ENCODE data around the gene TBC1D1. TPM values are rescaled to one million over a fixed set of nuclear protein-coding genes. Genes with fewer than 3 reads are reported as not detected.

Gene TBC1D1
- total RNA-seq, 1 donor, result 72.6 TPM

DNA sequence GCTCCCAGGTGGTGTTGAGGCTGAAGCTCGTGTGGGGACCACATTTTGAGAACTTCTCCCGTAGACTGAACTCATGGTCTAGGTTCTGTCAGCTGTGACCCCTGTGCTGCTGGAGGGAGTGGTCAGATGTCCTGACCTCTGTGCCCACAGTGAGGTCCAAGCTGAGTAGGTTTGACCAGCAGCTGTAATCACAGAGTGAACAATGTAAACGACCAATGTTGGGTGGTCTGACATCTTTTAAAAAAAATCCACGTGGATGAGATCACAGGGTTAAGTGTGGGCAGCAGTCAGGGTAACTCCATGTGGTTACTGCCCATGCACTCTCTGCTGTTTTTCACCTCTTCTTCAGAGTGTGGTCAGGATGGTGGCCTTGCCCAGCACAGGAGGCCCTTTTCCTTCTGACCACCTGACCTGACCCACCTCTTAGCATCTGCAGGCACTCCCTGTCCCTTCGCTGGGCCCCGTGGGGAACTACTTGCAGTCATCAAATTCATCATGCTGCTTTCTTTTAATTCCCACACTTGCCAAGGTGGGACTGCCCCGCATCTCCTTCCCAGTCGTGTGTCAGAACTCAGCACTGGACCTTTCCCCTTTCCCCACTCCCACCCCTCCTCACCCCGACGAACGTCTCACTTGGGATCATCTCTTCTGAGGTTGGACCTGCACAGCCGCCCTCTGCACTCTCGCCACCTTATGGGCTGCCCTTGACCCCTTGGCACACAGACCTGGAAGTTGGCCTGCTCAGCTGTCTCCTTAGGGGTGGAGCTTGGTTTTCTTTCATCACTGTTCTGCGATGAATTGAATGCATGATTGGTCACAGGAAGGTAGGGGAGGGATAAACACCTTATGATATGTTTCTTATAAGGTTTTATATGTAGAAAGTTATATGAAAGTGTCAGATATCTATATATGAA, 189.4 kb downstream of the TBC1D1 start:
- no peak overlapping the region for H3K4me3 ChIP-seq (ENCODE audit: low read length)
- H3K4me1 ChIP-seq (ENCODE audit: insufficient read depth, low read length), result peaks cover 71% of the 10 kb centered on the region
- H3K9me3 ChIP-seq (ENCODE audit: low read depth, low read length), result no peaks in the 10 kb centered on the region
- no peaks in the 10 kb centered on the region for H3K27me3 ChIP-seq (ENCODE audit: insufficient read depth, low read length)

DNA sequence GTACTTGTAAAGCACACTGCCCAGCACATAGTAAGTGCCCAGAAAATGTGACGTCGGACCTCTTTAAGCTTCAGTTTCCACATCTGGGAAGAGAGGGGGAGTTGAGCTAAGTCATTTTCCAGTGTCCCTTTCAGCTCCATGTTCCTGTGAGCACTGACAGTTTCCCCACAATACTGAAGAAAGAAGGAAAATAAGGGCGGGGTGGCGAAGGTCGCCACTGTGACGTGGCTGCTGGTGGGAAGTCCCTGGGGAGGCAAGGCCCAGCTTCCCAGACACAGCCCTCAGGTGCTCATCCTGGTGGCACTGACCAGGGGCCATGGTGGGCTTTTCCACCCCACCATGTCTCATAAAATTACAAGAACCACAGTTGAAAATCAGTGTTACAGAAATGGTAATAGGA, 191.1 kb downstream of the TBC1D1 start:
- H3K4me1 ChIP-seq (ENCODE audit: insufficient read depth, low read length), result peaks cover 55% of the 10 kb centered on the region
- H3K9me3 ChIP-seq (ENCODE audit: low read depth, low read length), result no peaks in the 10 kb centered on the region
- H3K27me3 ChIP-seq (ENCODE audit: insufficient read depth, low read length), result no peaks in the 10 kb centered on the region
- H3K4me3 ChIP-seq (ENCODE audit: low read length), result no peak overlapping the region

DNA sequence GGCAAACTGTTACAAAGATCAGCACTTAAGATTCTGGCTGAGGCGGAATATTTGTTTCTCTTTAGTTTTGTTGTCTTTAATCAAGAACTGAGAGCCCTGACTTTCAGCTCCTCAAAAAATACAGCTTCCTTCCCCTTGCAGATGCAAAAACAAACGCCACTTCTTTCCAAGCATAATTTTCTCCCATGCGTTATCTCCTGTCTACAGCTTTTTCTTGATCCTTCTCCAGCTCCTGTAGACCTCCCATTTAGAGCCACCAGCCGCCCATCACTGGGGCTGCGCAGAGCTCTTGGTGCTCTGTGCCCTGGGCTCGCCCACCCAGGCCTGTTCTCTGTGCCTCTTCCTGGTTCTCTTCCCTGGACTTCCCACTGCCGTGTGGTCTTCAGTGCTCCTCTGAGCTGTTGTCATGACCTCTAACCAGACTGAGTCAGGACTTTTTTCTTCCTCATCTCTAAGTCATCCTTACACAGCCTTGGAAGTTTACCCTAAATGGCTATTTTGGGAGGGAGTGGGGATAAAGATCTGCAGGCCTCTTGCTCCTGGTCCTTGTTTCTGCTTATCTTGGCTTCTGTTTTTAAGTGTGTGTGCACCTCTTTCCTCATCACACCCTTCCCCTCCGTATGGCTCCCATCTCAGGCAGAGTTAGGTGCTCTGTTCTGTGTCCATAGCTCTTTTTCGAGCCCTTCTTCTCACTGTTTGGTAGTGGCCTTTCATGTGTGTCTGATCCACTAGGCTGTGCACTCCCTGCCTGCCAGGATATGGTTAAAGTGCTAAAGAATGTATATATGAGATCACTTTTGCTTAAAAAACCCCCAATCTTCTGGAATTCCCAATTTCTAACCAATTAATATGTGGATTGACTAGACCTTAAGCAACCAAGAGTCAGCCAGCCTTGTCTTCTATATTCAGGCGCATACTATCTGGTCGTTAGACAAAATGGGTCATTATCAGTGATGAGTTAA, 191.8 kb downstream of the TBC1D1 start:
- peaks cover 50% of the 10 kb centered on the region for H3K4me1 ChIP-seq (ENCODE audit: insufficient read depth, low read length)
- H3K27me3 ChIP-seq (ENCODE audit: insufficient read depth, low read length), result no peaks in the 10 kb centered on the region
- no peak overlapping the region for H3K4me3 ChIP-seq (ENCODE audit: low read length)
- H3K9me3 ChIP-seq (ENCODE audit: low read depth, low read length), result no peaks in the 10 kb centered on the region

DNA sequence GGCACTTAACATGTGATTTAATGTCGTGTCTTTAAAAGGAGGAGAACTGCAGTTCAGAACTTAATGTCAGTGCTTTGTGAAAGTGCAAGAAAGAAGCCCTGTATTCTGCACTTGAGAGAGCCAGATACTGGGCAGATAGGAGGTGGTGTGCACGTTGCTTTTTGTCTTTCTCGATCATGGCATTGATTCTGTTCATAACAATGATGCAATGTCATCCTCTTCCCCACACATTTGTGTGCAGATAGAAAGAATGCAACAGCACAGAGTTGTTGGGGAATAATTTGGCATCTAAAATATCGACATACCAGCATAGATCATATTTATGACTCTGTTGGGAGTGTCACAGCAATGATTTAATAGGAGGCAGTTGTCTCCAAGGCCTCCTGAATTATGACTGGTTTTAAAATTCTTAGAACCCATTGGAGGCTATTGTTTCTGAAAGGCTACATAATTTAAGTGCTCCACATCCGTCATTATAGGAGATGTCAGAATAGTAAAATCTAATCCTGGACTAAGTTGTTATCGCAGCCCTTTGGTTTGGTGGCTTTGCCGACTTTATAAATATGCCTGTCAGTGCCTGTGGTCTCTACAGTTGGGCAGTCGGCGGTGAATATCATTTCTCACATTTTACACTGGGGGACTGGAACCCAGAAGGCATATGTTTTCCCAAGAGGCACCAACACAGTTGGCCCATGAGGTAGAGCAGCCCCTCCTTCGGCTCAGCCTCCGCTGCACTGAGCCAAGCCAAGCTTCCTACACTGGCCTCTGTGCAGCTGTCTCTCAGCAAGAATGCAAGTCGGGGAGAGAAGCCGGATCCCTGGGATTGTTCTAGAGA, 194.2 kb downstream of the TBC1D1 start:
- Histone ChIP-seq H3K27me3 (ENCODE audit: insufficient read depth, low read length) (no peaks in the 10 kb centered on the region), H3K4me1 (ENCODE audit: insufficient read depth, low read length) (peaks cover 26% of the 10 kb centered on the region), H3K9me3 (ENCODE audit: low read depth, low read length) (no peaks in the 10 kb centered on the region), H3K4me3 (ENCODE audit: low read length) (no peak overlapping the region)

DNA sequence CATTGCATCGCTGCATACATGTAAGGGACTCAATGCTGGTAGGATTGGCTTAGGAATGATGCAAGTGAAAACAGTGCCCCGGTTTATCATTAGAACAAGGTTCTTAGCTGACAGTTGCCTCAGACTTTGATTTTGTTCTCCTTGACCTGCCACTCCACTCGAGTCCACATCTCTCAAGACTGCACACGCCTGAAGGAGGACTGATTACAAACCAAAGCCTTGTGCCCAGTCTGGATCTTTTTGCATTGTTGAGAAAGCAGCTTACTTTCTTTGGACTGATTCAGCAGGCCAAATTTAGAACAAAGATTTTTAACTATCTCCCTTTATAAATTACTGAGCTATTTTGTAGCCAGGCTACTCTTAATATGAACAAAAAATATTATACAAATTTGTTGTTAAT, 194.9 kb downstream of the TBC1D1 start:
- no peaks in the 10 kb centered on the region for H3K9me3 ChIP-seq (ENCODE audit: low read depth, low read length)
- no peak overlapping the region for H3K4me3 ChIP-seq (ENCODE audit: low read length)
- H3K27me3 ChIP-seq (ENCODE audit: insufficient read depth, low read length), result no peaks in the 10 kb centered on the region
- H3K4me1 ChIP-seq (ENCODE audit: insufficient read depth, low read length), result peaks cover 24% of the 10 kb centered on the region

DNA sequence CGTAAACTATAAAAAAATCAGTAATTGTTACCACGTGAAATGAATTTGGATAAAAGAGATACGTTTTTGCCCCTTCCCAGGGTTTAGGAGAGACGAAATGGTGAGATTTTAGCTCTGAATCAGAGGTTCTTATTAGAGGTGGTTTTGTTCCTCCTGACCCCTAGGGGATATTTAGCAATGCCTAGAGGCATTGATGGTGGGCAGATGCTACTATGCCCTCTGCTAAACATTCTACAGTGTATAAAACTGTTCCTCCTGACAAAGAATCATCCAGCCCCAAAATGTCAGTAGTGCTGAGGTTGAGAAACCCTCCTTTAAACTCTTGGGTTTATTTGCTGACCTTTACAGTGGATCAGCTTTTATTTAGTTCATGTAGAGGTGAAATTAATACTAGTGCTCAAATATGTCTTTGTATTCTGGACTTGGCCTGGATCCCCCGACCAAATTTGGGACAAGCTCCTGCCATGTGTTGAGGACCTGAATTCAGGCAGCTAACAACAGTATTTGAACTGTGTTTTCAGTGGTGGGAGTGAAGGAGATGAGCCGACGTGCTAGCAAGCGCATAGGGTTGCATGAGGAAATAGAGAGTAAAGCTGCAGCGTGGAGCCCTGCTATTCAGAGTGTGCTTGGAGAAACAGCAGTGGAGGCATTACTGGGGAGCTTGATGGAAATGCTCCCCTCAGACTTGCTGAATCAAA, 195.4 kb downstream of the TBC1D1 start:
- Histone ChIP-seq H3K27me3 (ENCODE audit: insufficient read depth, low read length) (no peaks in the 10 kb centered on the region), H3K9me3 (ENCODE audit: low read depth, low read length) (no peaks in the 10 kb centered on the region), H3K4me1 (ENCODE audit: insufficient read depth, low read length) (peaks cover 21% of the 10 kb centered on the region), H3K4me3 (ENCODE audit: low read length) (no peak overlapping the region)

DNA sequence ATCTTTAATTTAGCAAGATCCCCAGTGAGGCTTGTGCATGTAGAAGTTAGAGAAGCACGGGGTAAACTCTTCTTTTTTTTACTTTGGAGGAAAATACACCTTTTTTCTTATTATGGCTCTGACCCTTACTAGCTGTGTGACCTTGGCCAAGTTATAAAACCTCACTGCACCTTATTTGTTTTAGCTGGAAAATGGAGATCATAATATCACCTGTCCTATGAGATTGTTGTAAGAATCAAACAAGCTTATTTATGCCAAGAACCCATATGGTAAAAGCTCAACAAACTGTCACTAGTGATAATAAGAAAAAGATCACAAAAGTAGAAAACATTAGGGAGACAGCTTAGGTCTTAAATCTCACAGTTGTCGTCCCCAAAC, 196.0 kb downstream of the TBC1D1 start:
- Histone ChIP-seq H3K9me3 (ENCODE audit: low read depth, low read length) (no peaks in the 10 kb centered on the region), H3K27me3 (ENCODE audit: insufficient read depth, low read length) (no peaks in the 10 kb centered on the region), H3K4me1 (ENCODE audit: insufficient read depth, low read length) (peaks cover 17% of the 10 kb centered on the region), H3K4me3 (ENCODE audit: low read length) (no peak overlapping the region)

DNA sequence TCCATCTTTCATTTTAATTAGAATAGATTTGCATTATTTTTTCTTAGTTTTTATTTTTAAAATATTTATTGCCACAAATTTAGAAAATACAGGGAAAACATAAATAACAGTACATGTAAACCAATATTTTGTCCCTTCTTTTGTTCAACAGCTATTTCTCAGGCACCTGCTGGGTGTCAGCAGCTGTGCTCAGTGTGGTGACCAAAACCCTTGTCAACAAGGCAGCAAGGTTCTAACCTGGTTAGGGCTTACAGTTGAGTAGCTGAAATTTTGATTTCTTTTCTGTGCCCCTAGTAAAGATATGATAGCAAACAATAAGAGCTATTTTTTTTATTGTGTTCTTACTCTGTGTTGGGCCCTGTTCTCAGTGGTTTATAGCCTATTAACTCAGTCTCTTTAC, 197.4 kb downstream of the TBC1D1 start:
- Histone ChIP-seq H3K9me3 (ENCODE audit: low read depth, low read length) (no peaks in the 10 kb centered on the region), H3K4me3 (ENCODE audit: low read length) (no peak overlapping the region), H3K27me3 (ENCODE audit: insufficient read depth, low read length) (no peaks in the 10 kb centered on the region), H3K4me1 (ENCODE audit: insufficient read depth, low read length) (peaks cover 3% of the 10 kb centered on the region)

DNA sequence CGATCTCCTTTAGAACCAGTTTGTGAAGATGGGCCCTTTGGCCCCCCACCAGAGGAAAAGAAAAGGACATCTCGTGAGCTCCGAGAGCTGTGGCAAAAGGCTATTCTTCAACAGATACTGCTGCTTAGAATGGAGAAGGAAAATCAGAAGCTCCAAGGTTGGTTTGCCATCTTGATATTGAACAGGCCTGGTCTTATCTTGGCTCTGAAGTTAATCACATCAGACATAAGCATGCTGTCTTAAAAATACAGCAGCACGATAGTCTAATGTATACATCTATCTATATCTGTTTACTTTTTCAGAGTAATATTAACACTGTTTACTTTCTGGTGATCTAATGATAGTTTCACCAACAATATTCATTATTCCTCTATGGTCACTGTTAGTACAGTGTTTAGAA, 199.1 kb downstream of the TBC1D1 start:
- Histone ChIP-seq H3K4me1 (ENCODE audit: insufficient read depth, low read length) (no peaks in the 10 kb centered on the region), H3K27me3 (ENCODE audit: insufficient read depth, low read length) (no peaks in the 10 kb centered on the region), H3K9me3 (ENCODE audit: low read depth, low read length) (no peaks in the 10 kb centered on the region), H3K4me3 (ENCODE audit: low read length) (no peak overlapping the region)

DNA sequence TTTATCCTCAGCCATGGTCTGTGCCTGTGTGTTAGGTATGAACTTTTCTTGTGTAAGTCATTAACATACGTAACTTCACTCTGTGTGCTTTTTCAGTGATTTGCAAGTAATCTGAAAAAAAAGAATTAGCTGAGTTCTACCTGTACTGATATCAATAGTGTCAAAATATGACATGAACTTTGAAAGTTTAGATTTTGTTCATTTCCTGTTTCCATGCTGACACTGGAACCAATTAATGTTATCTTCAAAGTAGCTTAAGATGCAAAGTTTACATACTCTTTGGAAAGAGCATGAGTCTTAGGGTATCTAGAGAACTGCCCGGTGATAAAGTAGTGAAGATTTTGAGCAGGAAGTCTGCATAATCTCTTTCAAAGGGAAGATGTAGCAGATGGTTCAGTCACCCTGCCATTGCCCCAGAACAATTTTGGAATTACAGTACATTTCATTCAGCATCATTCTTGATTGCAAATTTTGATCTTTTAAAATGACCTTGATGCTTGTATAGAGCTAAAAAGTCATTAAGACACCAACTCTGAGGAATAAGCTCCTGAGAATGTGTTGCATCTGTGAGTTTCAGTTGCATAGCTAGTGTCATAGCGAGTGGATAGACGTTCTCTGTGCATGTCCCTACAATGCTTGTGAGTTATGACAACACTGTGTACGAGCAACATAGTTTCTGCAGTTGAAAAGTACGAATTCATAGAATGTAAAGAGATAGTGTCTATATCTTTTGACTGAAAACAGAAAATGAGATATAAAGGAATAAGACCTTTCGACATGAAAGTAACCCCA, 199.8 kb downstream of the TBC1D1 start:
- H3K9me3 ChIP-seq (ENCODE audit: low read depth, low read length), result no peaks in the 10 kb centered on the region
- no peaks in the 10 kb centered on the region for H3K4me1 ChIP-seq (ENCODE audit: insufficient read depth, low read length)
- H3K27me3 ChIP-seq (ENCODE audit: insufficient read depth, low read length), result no peaks in the 10 kb centered on the region
- no peak overlapping the region for H3K4me3 ChIP-seq (ENCODE audit: low read length)

DNA sequence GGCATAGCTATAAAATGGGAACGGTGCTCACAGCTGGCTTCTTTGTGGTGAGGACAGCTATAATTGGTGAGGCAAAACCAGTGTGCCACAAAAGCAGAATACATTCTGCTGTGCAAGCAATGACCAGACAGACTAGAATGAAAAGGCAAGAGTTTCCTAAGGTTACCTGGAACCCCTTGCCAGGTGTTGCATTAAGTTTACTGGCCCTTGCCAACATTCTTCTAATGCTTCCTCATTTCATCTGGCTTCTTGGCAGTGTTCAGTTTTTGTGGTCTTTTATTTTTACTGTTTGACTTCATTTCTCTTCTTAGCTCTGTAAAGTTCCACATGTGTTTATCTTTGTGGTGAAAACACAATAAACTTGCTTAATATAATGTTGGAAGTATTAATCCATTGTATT, 200.8 kb downstream of the TBC1D1 start:
- H3K27me3 ChIP-seq (ENCODE audit: insufficient read depth, low read length), result no peaks in the 10 kb centered on the region
- H3K4me1 ChIP-seq (ENCODE audit: insufficient read depth, low read length), result no peaks in the 10 kb centered on the region
- no peak overlapping the region for H3K4me3 ChIP-seq (ENCODE audit: low read length)
- H3K9me3 ChIP-seq (ENCODE audit: low read depth, low read length), result no peaks in the 10 kb centered on the region

DNA sequence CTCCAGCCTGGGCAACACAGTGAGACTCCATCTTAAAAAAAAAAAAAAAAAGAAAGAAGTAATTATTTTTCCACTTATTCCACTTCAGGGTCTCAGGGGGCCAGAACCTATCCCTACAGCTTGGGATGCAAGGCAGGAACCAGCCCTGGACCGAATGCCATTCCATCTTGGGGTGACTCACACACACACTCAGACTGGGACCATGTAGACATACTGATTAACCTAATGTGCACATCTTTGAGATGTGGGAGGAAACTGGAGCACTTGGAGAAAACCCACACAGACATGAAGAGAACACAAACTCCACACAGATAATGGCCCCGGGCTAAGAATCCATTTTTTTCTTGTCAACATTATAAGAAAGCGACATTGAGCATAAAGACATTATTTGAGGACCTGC, 201.8 kb downstream of the TBC1D1 start:
- Histone ChIP-seq H3K27me3 (ENCODE audit: insufficient read depth, low read length) (no peaks in the 10 kb centered on the region), H3K9me3 (ENCODE audit: low read depth, low read length) (no peaks in the 10 kb centered on the region), H3K4me3 (ENCODE audit: low read length) (no peak overlapping the region), H3K4me1 (ENCODE audit: insufficient read depth, low read length) (no peaks in the 10 kb centered on the region)

DNA sequence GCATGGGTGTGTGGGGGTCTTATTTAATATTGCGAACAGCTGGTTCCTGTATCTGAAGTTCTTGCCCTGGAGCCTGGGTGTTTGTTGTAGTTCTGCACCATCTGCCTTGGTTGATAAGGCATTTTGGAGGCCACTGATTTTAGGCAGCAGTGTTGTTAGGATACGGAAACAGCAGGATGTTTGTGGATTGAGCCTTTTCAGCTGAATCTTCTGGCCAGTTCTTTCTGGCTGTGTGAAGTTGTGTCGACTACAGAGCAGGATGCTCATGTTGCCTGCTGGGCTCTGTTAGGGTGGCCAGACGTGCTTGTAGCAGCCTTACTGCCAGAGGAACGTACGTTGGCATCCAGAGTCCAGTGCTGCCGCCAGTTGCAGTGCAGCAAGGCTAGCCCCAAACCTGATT, 203.5 kb downstream of the TBC1D1 start:
- no peaks in the 10 kb centered on the region for H3K9me3 ChIP-seq (ENCODE audit: low read depth, low read length)
- H3K4me1 ChIP-seq (ENCODE audit: insufficient read depth, low read length), result no peaks in the 10 kb centered on the region
- no peaks in the 10 kb centered on the region for H3K27me3 ChIP-seq (ENCODE audit: insufficient read depth, low read length)
- H3K4me3 ChIP-seq (ENCODE audit: low read length), result no peak overlapping the region

DNA sequence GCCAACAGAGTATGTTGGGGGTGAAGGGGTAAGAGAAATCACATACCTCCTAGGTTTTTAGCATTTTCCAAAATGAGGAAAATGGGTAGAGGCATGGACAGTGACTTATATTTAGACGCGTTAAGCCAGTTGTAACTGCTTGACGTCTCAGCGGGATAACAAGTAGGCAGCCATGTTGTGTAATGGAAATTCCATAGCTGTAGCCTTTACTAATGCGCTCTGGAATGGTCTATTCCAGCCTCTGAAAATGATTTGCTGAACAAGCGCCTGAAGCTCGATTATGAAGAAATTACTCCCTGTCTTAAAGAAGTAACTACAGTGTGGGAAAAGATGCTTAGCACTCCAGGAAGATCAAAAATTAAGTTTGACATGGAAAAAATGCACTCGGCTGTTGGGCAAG, 204.8 kb downstream of the TBC1D1 start:
- H3K27me3 ChIP-seq (ENCODE audit: insufficient read depth, low read length), result no peaks in the 10 kb centered on the region
- H3K4me3 ChIP-seq (ENCODE audit: low read length), result no peak overlapping the region
- no peaks in the 10 kb centered on the region for H3K4me1 ChIP-seq (ENCODE audit: insufficient read depth, low read length)
- H3K9me3 ChIP-seq (ENCODE audit: low read depth, low read length), result no peaks in the 10 kb centered on the region
